ENCODE data around the gene KCNQ1. TPM values are rescaled to one million over a fixed set of nuclear protein-coding genes. Genes with fewer than 3 reads are reported as not detected.

The KCNQ1 gene
- total RNA-seq, 1 experiment from 2014 or later, result 9.2 TPM

GRCh38 chr11:2421226-2421994 lies 23.4 kb upstream of the KCNQ1 start:
- CTCF ChIA-PET, result interaction anchor here (0.6 to 3.1 kb wide), 11 partner anchors 12 to 235 kb away, joined by 3 to 97 read pairs (median 5); partner anchors contain the start of gene TSSC4
- H3K9me3 Mint-ChIP-seq (ENCODE audit: low read depth, unreplicated experiment), result no peaks in the 10 kb centered on the region
- no peak for DNase-seq
- no TSS peak for BruUV-seq (replicated peaks)
- no peak overlapping the region for H3K27ac Mint-ChIP-seq (ENCODE audit: unreplicated experiment)
- H3K4me3 Mint-ChIP-seq (ENCODE audit: low read depth, unreplicated experiment), result no peak overlapping the region
- intact Hi-C loops (cut with micrococcal nuclease; ENCODE audit: unreplicated experiment), result loop anchor here (5.0 kb wide), 1 partner anchor 224 kb away; no protein-coding TSS in a partner anchor
- no peaks in the 10 kb centered on the region for H3K4me1 Mint-ChIP-seq (ENCODE audit: low read depth, unreplicated experiment)
- H3K36me3 Mint-ChIP-seq (ENCODE audit: insufficient read depth, unreplicated experiment), result no peaks in the 10 kb centered on the region
- peaks cover 29% of the 10 kb centered on the region for H3K27me3 Mint-ChIP-seq (ENCODE audit: unreplicated experiment)
- no peak for TF ChIP-seq CTCF (IDR thresholded peaks at IDR 0.05; ENCODE audit: unreplicated experiment)

GRCh38 chr11:2421996-2422395 lies 22.8 kb upstream of the KCNQ1 start:
- CTCF ChIA-PET, result interaction anchor here (0.5 to 0.9 kb wide), 3 partner anchors 22 to 209 kb away, joined by 3 to 7 read pairs (median 5); partner anchors contain the start of gene TSSC4
- Mint-ChIP-seq H3K9me3 (ENCODE audit: low read depth, unreplicated experiment) (no peaks in the 10 kb centered on the region), H3K27ac (ENCODE audit: unreplicated experiment) (no peak overlapping the region), H3K4me1 (ENCODE audit: low read depth, unreplicated experiment) (no peaks in the 10 kb centered on the region), H3K36me3 (ENCODE audit: insufficient read depth, unreplicated experiment) (no peaks in the 10 kb centered on the region), H3K4me3 (ENCODE audit: low read depth, unreplicated experiment) (no peak overlapping the region), H3K27me3 (ENCODE audit: unreplicated experiment) (peaks cover 28% of the 10 kb centered on the region)
- no peak for TF ChIP-seq CTCF (IDR thresholded peaks at IDR 0.05; ENCODE audit: unreplicated experiment)
- BruUV-seq (replicated peaks), result no TSS peak
- no peak for DNase-seq
- intact Hi-C loops (cut with micrococcal nuclease; ENCODE audit: unreplicated experiment), result loop anchor here (5.0 kb wide), 1 partner anchor 225 kb away; no protein-coding TSS in a partner anchor

GRCh38 chr11:2422461-2423156 lies 22.2 kb upstream of the KCNQ1 start:
- no peak for TF ChIP-seq CTCF (IDR thresholded peaks at IDR 0.05; ENCODE audit: unreplicated experiment)
- H3K4me3 Mint-ChIP-seq (ENCODE audit: low read depth, unreplicated experiment), result no peak overlapping the region
- no peaks in the 10 kb centered on the region for H3K9me3 Mint-ChIP-seq (ENCODE audit: low read depth, unreplicated experiment)
- H3K27me3 Mint-ChIP-seq (ENCODE audit: unreplicated experiment), result peaks cover 30% of the 10 kb centered on the region
- intact Hi-C loops (cut with micrococcal nuclease; ENCODE audit: unreplicated experiment), result loop anchor here (5.0 kb wide), 1 partner anchor 225 kb away; no protein-coding TSS in a partner anchor
- BruUV-seq (replicated peaks), result no TSS peak
- CTCF ChIA-PET, result interaction anchor here (0.5 kb wide), 1 partner anchor 22 kb away, joined by 3 read pairs; the partner anchor contains the start of gene TSSC4
- H3K27ac Mint-ChIP-seq (ENCODE audit: unreplicated experiment), result no peak overlapping the region
- no peaks in the 10 kb centered on the region for H3K36me3 Mint-ChIP-seq (ENCODE audit: insufficient read depth, unreplicated experiment)
- no peak for DNase-seq
- H3K4me1 Mint-ChIP-seq (ENCODE audit: low read depth, unreplicated experiment), result no peaks in the 10 kb centered on the region

- no peak for TF ChIP-seq CTCF (IDR thresholded peaks at IDR 0.05; ENCODE audit: unreplicated experiment)
- intact Hi-C loops (cut with micrococcal nuclease; ENCODE audit: unreplicated experiment), result loop anchor here (5.0 kb wide), 1 partner anchor 226 kb away; no protein-coding TSS in a partner anchor
- Mint-ChIP-seq H3K27ac (ENCODE audit: unreplicated experiment) (no peak overlapping the region), H3K4me3 (ENCODE audit: low read depth, unreplicated experiment) (no peak overlapping the region), H3K27me3 (ENCODE audit: unreplicated experiment) (peaks cover 34% of the 10 kb centered on the region), H3K9me3 (ENCODE audit: low read depth, unreplicated experiment) (no peaks in the 10 kb centered on the region), H3K36me3 (ENCODE audit: insufficient read depth, unreplicated experiment) (no peaks in the 10 kb centered on the region), H3K4me1 (ENCODE audit: low read depth, unreplicated experiment) (no peaks in the 10 kb centered on the region)
- CTCF ChIA-PET, result no interaction called here
- BruUV-seq (replicated peaks), result no TSS peak
- no peak for DNase-seq
These were observed 21.4 kb upstream of the KCNQ1 start for GRCh38 chr11:2423157-2424025.

All from Calu3 (cell line).